Spleen (tissue), 7 donors: Measurements from ENCODE around the gene PARN.

Experiments
- CTCF ChIP-seq, 11 experiments: fragments of 200-600 bp in 7 of 11; fragments of 450-650 bp in 4 of 11; sonication (generic) in 4 of 11; IDR thresholded peaks in 8 of 11; conservative IDR thresholded peaks in 3 of 11; 1 replicate in 7 of 11; 2 replicates in 4 of 11; pipeline versions ENCODE4 v1.4.0 to v1.8.0; 2016 to 2021; ENCODE audit warnings: antibody characterized with exemption in 11 of 11, inconsistent platforms in 4 of 11, mild to moderate bottlenecking in 1 of 11
- POLR2A ChIP-seq, 3 donors: fragments of 450-650 bp; IDR thresholded peaks; one replicate each; pipeline ENCODE4 v1.5.1; 2017; ENCODE audit warnings: antibody characterized with exemption in 3 of 3, mild to moderate bottlenecking in 1 of 3
- POLR2AphosphoS5 ChIP-seq, 3 donors: sonication (generic); formaldehyde crosslinking; IDR thresholded peaks; one replicate each; pipeline ENCODE4 v1.5.1; 2017; ENCODE audit warnings: antibody characterized with exemption in 3 of 3
- donor health status: DM: no; HTN: no; CAD: no; lungs with moderate emphysema.
- donor health status: DM: no; HTN: no; CAD: no.
- donor health status: DM: no; HTN: no; CAD: no.

GRCh38 chr16:14576069-14576468 is 54.0 kb downstream of the PARN start:
- no peak for TF ChIP-seq CTCF (IDR thresholded peaks at IDR 0.05 in 8 of 11, conservative IDR thresholded peaks at IDR 0.05 in 3 of 11)
- no peak for TF ChIP-seq POLR2AphosphoS5 (IDR thresholded peaks at IDR 0.05)
- no peak for TF ChIP-seq POLR2A (IDR thresholded peaks at IDR 0.05)
